Measurements from ENCODE around the gene HTT-AS. TPM values are rescaled to one million over a fixed set of nuclear protein-coding genes. Genes with fewer than 3 reads are reported as not detected.

Gene HTT-AS
- total and polyA plus RNA-seq, 2 of the 8 experiments (the other 6 are each of a cell fraction or from before 2014, with no cell fraction given), result not detected

- TF ChIP-seq ATF2 (IDR thresholded peaks at IDR 0.05; ENCODE audit: low read length), result no peak
- no peak for TF ChIP-seq RXRA (IDR thresholded peaks at IDR 0.05; ENCODE audit: insufficient read depth, low read depth, low read length)
- no peak for TF ChIP-seq BRCA1 (IDR thresholded peaks at IDR 0.05; ENCODE audit: low read depth, low read length)
- TF ChIP-seq CHD7 (IDR thresholded peaks at IDR 0.05; ENCODE audit: insufficient replicate concordance, low read length), result no peak
- TF ChIP-seq EZH2 (IDR thresholded peaks at IDR 0.05; ENCODE audit: low read depth, low read length, severe bottlenecking), result no peak
Observed at GRCh38 chr4:3098346-3098745, 24.0 kb upstream of the HTT-AS start (continued).
